ENCODE results near the gene ATF4.

Gene ATF4

GRCh38 chr22:39520226-39521105 is at the start of gene ATF4:
ATF4 (plus strand) TSS chr22:39520562; CDS start chr22:39521446, 884 bp downstream.
- Histone ChIP-seq H3K36me3 (replicated peaks) (peaks cover 43% of the 10 kb centered on the region), H3K4me3 (ENCODE audit: low read depth, low read length) (peak within 1 kb of the TSS; percentile 96), H3K27me3 (replicated peaks) (no peaks in the 10 kb centered on the region), H3K27ac (peak within 1 kb of the TSS; percentile 99)
- TF ChIP-seq CTCF (IDR thresholded peaks at IDR 0.05; ENCODE audit: low read depth, low read length, missing control alignments): no peak
- in situ Hi-C loops (cut with HindIII; ENCODE audit: low pct_ligation_motif_present, low sequenced_read_pairs): loop anchor here (25.0 kb wide), 1 partner anchor 108 kb away; no protein-coding TSS in a partner anchor
- DNase-seq: peak; percentile 72

GRCh38 chr22:39471381-39472141 is 48.8 kb upstream of the ATF4 start:
- DNase-seq: peak; percentile 43
- in situ Hi-C loops (cut with HindIII; ENCODE audit: low pct_ligation_motif_present, low sequenced_read_pairs): no loop called here
- H3K27me3 ChIP-seq (replicated peaks): no peaks in the 10 kb centered on the region
- no peak overlapping the region for H3K27ac ChIP-seq
- no peak overlapping the region for H3K4me3 ChIP-seq (ENCODE audit: low read depth, low read length)
- TF ChIP-seq CTCF (IDR thresholded peaks at IDR 0.05; ENCODE audit: low read depth, low read length, missing control alignments): no peak
- H3K36me3 ChIP-seq (replicated peaks): no peaks in the 10 kb centered on the region

GRCh38 chr22:39472570-39473556 is 47.5 kb upstream of the ATF4 start:
- TF ChIP-seq CTCF (IDR thresholded peaks at IDR 0.05; ENCODE audit: low read depth, low read length, missing control alignments): no peak
- no peaks in the 10 kb centered on the region for H3K36me3 ChIP-seq (replicated peaks)
- DNase-seq: peak; percentile 62
- H3K4me3 ChIP-seq (ENCODE audit: low read depth, low read length): no peak overlapping the region
- no peaks in the 10 kb centered on the region for H3K27me3 ChIP-seq (replicated peaks)
- H3K27ac ChIP-seq: no peak overlapping the region
- in situ Hi-C loops (cut with HindIII; ENCODE audit: low pct_ligation_motif_present, low sequenced_read_pairs): no loop called here

- no peak for TF ChIP-seq CTCF (IDR thresholded peaks at IDR 0.05; ENCODE audit: low read depth, low read length, missing control alignments)
- H3K36me3 ChIP-seq (replicated peaks): no peaks in the 10 kb centered on the region
- H3K27me3 ChIP-seq (replicated peaks): no peaks in the 10 kb centered on the region
- H3K27ac ChIP-seq: no peak overlapping the region
- H3K4me3 ChIP-seq (ENCODE audit: low read depth, low read length): no peak overlapping the region
- in situ Hi-C loops (cut with HindIII; ENCODE audit: low pct_ligation_motif_present, low sequenced_read_pairs): no loop called here
- DNase-seq: no peak
Observed at GRCh38 chr22:39473851-39474250, 46.5 kb upstream of the ATF4 start.

- H3K27me3 ChIP-seq (replicated peaks): no peaks in the 10 kb centered on the region
- no peak for DNase-seq
Observed at GRCh38 chr22:39474351-39475111, 45.8 kb upstream of the ATF4 start.

More at GRCh38 chr22:39474351-39475111, 45.8 kb upstream of the ATF4 start:
- Histone ChIP-seq H3K4me3 (ENCODE audit: low read depth, low read length) (no peak overlapping the region), H3K27ac (no peak overlapping the region), H3K36me3 (replicated peaks) (no peaks in the 10 kb centered on the region)
- TF ChIP-seq CTCF (IDR thresholded peaks at IDR 0.05; ENCODE audit: low read depth, low read length, missing control alignments): no peak
- in situ Hi-C loops (cut with HindIII; ENCODE audit: low pct_ligation_motif_present, low sequenced_read_pairs): no loop called here

Measured in brain microvascular endothelial cell (primary cell).